Muscle layer of duodenum (tissue), 2 donors: ENCODE data around the gene DHTKD1.

Source experiments
- H3K27ac ChIP-seq: one replicate; pipeline ENCODE4 v1.7.0; 2013; ENCODE audit warnings: mild to moderate bottlenecking, low read length
- H3K27me3 ChIP-seq: one replicate; pipeline ENCODE4 v1.7.0; 2013; ENCODE audit warnings: low read depth, mild to moderate bottlenecking, control low read depth, low read length
- H3K36me3 ChIP-seq, 2 donors: one replicate each; pipeline ENCODE4 v1.7.0; 2013; ENCODE audit warnings: low read length in 2 of 2, control low read depth in 1 of 2, mild to moderate bottlenecking in 1 of 2; ENCODE audit not compliant: insufficient read depth in 2 of 2, control insufficient read depth in 1 of 2
- H3K4me1 ChIP-seq, 2 donors: one replicate each; pipeline ENCODE4 v1.7.0; 2013; ENCODE audit warnings: low read length in 2 of 2, mild to moderate bottlenecking in 2 of 2, control low read depth in 1 of 2, moderate library complexity in 1 of 2; ENCODE audit not compliant: insufficient read depth in 2 of 2, control insufficient read depth in 1 of 2
- H3K4me3 ChIP-seq, 2 donors: one replicate each; pipeline ENCODE4 v1.7.0; 2013; ENCODE audit warnings: low read length in 2 of 2, low read depth in 1 of 2, mild to moderate bottlenecking in 1 of 2
- H3K9me3 ChIP-seq, 2 donors: one replicate each; pipeline ENCODE4 v1.7.0; 2013; ENCODE audit warnings: low read length in 2 of 2, control low read depth in 1 of 2, mild to moderate bottlenecking in 1 of 2; ENCODE audit not compliant: control insufficient read depth in 1 of 2
- donor health status: healthy.

Gene DHTKD1

GRCh38 chr10:12042797-12043651, 25.7 kb upstream of the DHTKD1 start, which contains the start of gene UPF2:
UPF2 (minus strand) TSS chr10:12042809; CDS start chr10:12035423, 7,386 bp downstream.
- peaks cover 0 to 3% of the 10 kb centered on the region in 2 donors for H3K36me3 ChIP-seq
- H3K9me3 ChIP-seq: no peaks in the 10 kb centered on the region
- H3K27me3 ChIP-seq: no peaks in the 10 kb centered on the region
- peaks cover 8 to 15% of the 10 kb centered on the region in 2 donors for H3K4me1 ChIP-seq
- peak within 1 kb of the TSS; percentile 96 for H3K27ac ChIP-seq
- peak within 1 kb of the TSS; percentile 94 to 95 for H3K4me3 ChIP-seq

- no peaks in the 10 kb centered on the region for H3K27me3 ChIP-seq
- peaks cover 8 to 12% of the 10 kb centered on the region in 2 donors for H3K4me1 ChIP-seq
- no peak overlapping the region for H3K27ac ChIP-seq
Measured at GRCh38 chr10:12045596-12045995, 23.2 kb upstream of the DHTKD1 start.

GRCh38 chr10:12048547-12048946, 20.2 kb upstream of the DHTKD1 start:
- no peaks in the 10 kb centered on the region for H3K36me3 ChIP-seq
- no peaks in the 10 kb centered on the region for H3K4me1 ChIP-seq
- no peaks in the 10 kb centered on the region for H3K9me3 ChIP-seq
- no peaks in the 10 kb centered on the region for H3K27me3 ChIP-seq
- no peak overlapping the region for H3K4me3 ChIP-seq
- no peak overlapping the region for H3K27ac ChIP-seq

More at GRCh38 chr10:12045596-12045995, 23.2 kb upstream of the DHTKD1 start:
- H3K4me3 ChIP-seq: no peak overlapping the region
- no peaks in the 10 kb centered on the region for H3K9me3 ChIP-seq
- H3K36me3 ChIP-seq: peaks cover 0 to 3% of the 10 kb centered on the region in 2 donors

GRCh38 chr10:12050528-12050927, 18.2 kb upstream of the DHTKD1 start:
- H3K4me1 ChIP-seq: no peaks in the 10 kb centered on the region
- H3K9me3 ChIP-seq: no peaks in the 10 kb centered on the region
- no peaks in the 10 kb centered on the region for H3K36me3 ChIP-seq
- H3K4me3 ChIP-seq: no peak overlapping the region
- H3K27me3 ChIP-seq: no peaks in the 10 kb centered on the region
- no peak overlapping the region for H3K27ac ChIP-seq

- Histone ChIP-seq H3K27ac (no peak overlapping the region), H3K4me1 (no peaks in the 10 kb centered on the region), H3K36me3 (no peaks in the 10 kb centered on the region), H3K9me3 (no peaks in the 10 kb centered on the region), H3K27me3 (no peaks in the 10 kb centered on the region), H3K4me3 (no peak overlapping the region)
Measured at GRCh38 chr10:12051241-12051640, 17.5 kb upstream of the DHTKD1 start.

GRCh38 chr10:12055732-12056131, 13.0 kb upstream of the DHTKD1 start:
- H3K9me3 ChIP-seq: no peaks in the 10 kb centered on the region
- H3K27ac ChIP-seq: no peak overlapping the region
- no peaks in the 10 kb centered on the region for H3K36me3 ChIP-seq
- H3K4me1 ChIP-seq: no peaks in the 10 kb centered on the region
- no peak overlapping the region for H3K4me3 ChIP-seq
- no peaks in the 10 kb centered on the region for H3K27me3 ChIP-seq

- Histone ChIP-seq H3K4me1 (no peaks in the 10 kb centered on the region), H3K27ac (no peak overlapping the region), H3K9me3 (no peaks in the 10 kb centered on the region), H3K36me3 (no peaks in the 10 kb centered on the region), H3K27me3 (no peaks in the 10 kb centered on the region), H3K4me3 (no peak overlapping the region)
Measured at GRCh38 chr10:12056748-12057147, 12.0 kb upstream of the DHTKD1 start.

- H3K4me3 ChIP-seq: no peak overlapping the region
- H3K36me3 ChIP-seq: no peaks in the 10 kb centered on the region
- H3K4me1 ChIP-seq: no peaks in the 10 kb centered on the region
- H3K9me3 ChIP-seq: no peaks in the 10 kb centered on the region
- no peaks in the 10 kb centered on the region for H3K27me3 ChIP-seq
- H3K27ac ChIP-seq: no peak overlapping the region
Measured at GRCh38 chr10:12061124-12061523, 7.6 kb upstream of the DHTKD1 start.

- Histone ChIP-seq H3K36me3 (no peaks in the 10 kb centered on the region), H3K27me3 (no peaks in the 10 kb centered on the region), H3K4me1 (no peaks in the 10 kb centered on the region), H3K27ac (no peak overlapping the region), H3K9me3 (no peaks in the 10 kb centered on the region), H3K4me3 (no peak overlapping the region)
Measured at GRCh38 chr10:12062754-12063482, 5.8 kb upstream of the DHTKD1 start.

- no peaks in the 10 kb centered on the region for H3K9me3 ChIP-seq
- H3K4me1 ChIP-seq: no peaks in the 10 kb centered on the region
- H3K36me3 ChIP-seq: no peaks in the 10 kb centered on the region
- H3K27me3 ChIP-seq: no peaks in the 10 kb centered on the region
- no peak overlapping the region for H3K27ac ChIP-seq
- H3K4me3 ChIP-seq: no peak overlapping the region
Measured at GRCh38 chr10:12063483-12063818, 5.3 kb upstream of the DHTKD1 start.

- H3K4me3 ChIP-seq: no peak overlapping the region
- no peaks in the 10 kb centered on the region for H3K36me3 ChIP-seq
- no peaks in the 10 kb centered on the region for H3K27me3 ChIP-seq
- no peak overlapping the region for H3K27ac ChIP-seq
- H3K4me1 ChIP-seq: peaks cover 0 to 13% of the 10 kb centered on the region in 2 donors
- no peaks in the 10 kb centered on the region for H3K9me3 ChIP-seq
Measured at GRCh38 chr10:12067336-12067735, 1.4 kb upstream of the DHTKD1 start.
